NCI-H345 treated with DMSO at 0.1 percent for 48 hours (cell line): ENCODE results near the gene PGA4.

Source experiments
- DNase-seq: peaks from one replicate; lab custom pipeline; 2025; ENCODE audit not compliant: unreplicated experiment; lab: John Stamatoyannopoulos, UW

PGA4 gene

GRCh38 chr11:61277186-61278000 lies 55.2 kb downstream of the PGA4 start:
- no peak for DNase-seq

- no peak for DNase-seq
Measured at GRCh38 chr11:61278001-61278470, 55.9 kb downstream of the PGA4 start.

GRCh38 chr11:61279934-61280659 lies 58.0 kb downstream of the PGA4 start:
- no peak for DNase-seq

GRCh38 chr11:61280883-61281580 lies 58.9 kb downstream of the PGA4 start:
- no peak for DNase-seq
